HG03432 (cell line): ENCODE results near the gene ADM.

Experiments
- ATAC-seq: cut with Tn5 transposase; IDR thresholded peaks from one replicate; pipeline ENCODE4 v1.9.1; 2021; ENCODE audit warnings: mild to moderate bottlenecking, moderate library complexity; ENCODE audit not compliant: unreplicated experiment

ADM gene

DNA sequence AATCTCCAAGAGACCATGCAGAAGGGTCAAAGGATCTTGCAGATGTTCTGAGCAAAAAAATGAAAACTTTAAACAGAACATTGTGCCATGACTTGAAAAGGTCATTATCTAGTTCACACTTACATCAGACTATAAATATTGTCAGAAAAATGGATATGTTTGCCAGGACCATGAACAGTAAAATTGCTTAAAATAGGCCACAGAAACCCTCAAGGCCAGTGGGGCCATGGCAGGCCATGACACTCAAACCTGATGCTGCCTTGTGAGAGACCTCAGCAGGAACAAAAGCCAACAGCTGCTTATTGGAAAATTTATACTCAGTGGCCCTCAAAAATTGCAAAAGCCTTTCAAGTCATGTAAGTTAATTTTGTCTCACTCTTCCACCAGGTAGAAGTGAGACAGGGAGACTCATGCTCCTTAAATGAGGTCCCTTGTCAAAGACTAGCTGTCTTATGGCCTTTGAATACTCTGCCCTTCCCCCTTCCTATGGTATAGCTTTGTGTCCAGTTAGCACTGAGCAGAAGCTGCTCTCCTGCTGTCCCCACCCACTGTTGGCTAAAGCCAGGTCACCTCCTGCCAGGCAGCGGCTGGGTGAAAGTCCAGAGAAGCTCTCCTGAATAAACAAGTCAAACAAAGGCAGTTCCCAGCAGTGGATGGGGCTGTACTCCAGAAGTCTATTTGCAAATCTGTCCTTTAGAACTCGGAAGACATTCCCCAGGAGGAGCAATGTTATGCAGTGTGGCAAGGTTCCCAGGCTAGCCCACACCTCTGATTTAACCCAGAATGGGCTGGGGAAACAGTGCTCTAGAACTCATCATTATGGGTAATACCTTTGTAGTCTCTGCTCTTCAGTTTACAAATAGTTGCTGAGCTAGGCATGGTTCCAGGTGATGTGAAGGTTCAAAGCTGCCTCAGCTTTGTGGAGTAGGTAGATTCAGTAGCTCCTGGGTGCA, 21.4 kb downstream of the ADM start:
- no peak for ATAC-seq

DNA sequence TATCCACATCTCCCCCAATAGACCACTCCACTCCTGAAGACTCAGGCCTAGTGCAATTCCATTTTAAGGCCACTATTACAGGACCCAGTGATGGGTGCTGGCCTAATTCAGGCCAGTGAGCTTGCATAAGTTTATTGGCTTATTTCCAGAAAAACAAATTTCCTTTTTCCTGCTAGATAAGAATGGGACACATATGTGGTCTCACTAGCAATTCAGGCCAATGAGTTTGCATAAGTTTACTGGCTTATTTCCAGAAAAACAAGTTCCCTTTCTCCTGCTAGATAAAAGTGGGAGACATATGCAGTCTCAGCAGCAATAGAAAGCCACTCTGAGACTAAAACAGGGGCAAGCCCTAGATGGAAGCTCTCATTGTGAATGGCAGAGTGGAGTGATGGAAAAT, 22.4 kb downstream of the ADM start:
- no peak for ATAC-seq

DNA sequence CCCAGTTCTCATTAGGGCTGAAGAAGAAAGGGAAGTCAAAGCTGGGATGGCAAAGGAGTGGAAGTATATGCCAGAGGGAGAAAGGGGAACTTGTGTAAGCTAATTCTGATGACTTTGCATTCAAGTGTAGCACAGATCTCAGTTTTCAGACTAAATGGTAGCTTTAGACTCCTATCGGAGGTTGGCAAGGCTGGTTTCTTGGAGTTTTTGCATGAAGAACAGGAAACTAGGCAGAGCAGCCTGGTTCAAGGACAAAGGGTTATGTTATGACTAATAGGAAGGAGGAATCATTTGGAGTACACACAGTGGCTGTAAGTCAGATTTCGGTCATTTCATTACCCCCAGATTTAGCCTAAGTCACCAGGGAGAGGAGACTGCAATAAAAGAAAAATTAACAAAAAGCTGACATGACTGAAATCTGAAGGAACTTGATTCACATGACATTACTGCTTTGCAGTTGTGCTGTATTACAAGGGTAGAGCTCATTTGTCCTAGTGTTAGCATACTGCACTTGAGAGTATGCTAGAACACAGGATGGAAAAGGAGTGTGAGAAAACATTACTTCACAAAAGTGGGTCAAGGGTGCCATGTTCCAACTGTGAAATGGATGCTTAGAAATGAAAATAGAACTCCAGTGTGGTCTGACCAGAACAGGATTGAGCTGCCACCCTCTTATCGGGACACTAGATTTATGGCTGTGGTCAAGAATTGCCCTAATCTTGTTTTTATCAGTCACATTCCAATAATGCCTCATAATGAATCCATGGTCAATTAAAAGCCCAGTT, 23.6 kb downstream of the ADM start:
- no peak for ATAC-seq

- ATAC-seq, result no peak
Measured at GRCh38 chr11:10329356-10329755, 24.5 kb downstream of the ADM start.

DNA sequence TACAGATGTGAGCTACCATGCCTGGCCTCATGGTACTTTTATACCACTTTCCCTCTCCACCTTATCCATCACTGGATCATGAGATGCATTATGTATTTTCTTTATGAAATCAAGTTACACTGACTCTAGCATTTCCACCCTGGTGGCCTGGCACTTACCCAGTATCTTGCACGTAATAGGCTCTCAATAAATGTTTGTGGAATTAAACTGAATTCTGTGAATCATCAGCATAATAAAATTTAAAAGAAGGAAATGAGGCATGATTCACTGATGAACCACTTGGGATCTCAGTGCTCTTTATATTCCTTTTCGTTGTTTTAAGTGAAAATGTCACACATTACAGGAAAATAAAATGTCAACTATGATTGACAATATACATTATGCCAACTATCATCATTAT, 25.1 kb downstream of the ADM start:
- no peak for ATAC-seq

- no peak for ATAC-seq
Measured at GRCh38 chr11:10331548-10332289, 26.8 kb downstream of the ADM start.

DNA sequence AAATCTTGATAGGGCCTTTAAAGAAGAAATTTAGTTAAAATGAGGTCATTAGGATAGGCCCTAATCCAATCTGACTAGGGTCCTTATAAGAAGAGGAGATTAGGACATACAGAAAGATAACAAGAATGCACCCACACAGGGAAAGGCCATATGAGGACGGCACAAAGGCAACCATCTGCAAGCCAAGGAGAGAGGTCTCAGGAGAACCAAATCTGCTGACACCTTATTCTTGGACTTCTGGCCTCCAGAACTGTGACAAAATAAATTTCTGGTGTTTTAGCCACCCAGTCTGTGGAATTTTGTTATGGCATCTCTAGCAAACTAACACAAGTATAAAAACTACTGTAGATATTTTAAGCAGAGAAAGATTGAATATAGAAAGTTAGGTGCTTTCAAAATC, 28.6 kb downstream of the ADM start:
- no peak for ATAC-seq

GRCh38 chr11:10338287-10338686, 33.4 kb downstream of the ADM start:
- ATAC-seq, result no peak

- ATAC-seq, result no peak
Measured at GRCh38 chr11:10348650-10349280, 43.9 kb downstream of the ADM start.

- ATAC-seq, result no peak
Measured at GRCh38 chr11:10349281-10349665, 44.4 kb downstream of the ADM start.

DNA sequence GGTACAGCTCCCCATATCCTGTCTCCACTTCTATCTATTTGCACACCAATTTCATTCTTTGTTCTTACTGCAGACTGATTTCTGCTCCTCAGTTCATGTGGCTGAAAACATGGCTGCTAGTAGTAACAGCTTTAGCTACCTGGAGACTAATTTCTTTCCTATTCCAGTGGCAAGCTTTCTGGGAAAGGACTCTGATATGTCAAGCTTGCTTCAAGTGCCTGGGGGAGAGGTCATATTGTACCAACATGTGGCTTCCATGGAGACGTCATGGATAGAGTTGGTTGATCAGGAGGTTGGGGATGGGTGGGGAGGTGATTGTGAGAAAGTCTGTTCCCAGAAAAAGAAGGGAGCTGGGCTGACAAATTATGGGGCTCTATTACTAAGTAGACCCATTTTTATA, 44.9 kb downstream of the ADM start:
- no peak for ATAC-seq

- no peak for ATAC-seq
Measured at GRCh38 chr11:10350334-10350733, 45.5 kb downstream of the ADM start.

GRCh38 chr11:10351435-10351764, 46.5 kb downstream of the ADM start:
- ATAC-seq, result no peak

DNA sequence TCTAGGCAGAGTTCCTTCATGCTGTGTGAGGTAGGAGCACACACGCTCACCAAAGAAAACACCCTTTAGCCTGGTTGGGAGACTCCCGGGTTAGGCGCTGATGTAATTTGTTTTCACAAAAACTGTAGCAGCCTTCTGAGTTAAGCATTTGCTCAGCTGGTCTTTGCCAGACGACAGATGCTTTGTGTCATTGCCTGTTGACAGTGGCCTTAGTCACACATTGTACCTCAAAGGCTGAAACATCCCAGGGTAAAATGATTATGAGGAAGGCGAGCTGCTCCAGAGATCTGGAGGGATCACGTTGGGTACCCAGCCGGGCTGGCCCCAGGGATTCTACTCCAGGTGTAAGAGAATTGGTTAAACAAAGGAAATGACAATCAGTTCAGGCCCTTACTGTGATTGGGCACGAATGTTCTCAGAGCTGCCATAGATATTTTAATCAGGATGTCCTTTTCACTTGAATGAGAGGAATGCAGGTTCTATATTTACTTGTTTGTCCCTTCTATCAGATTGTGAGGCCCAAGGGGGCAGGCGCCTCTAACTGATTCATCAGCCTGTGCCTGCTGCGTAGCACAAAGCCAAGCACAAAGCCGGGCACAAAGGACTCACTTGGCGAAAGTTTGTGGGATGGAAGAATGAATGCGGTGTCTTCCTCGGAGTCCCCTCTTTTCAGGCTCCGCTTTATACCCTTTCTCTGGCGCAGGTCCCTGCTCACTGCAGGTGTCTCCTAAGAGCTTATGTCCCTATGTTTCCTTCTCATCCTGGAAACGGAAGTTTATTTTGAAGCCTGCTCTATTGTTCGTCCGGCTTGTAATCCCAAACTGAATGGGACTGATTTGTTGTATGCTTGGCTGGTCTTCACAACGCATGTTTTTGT, 47.1 kb downstream of the ADM start:
- ATAC-seq, result no peak

DNA sequence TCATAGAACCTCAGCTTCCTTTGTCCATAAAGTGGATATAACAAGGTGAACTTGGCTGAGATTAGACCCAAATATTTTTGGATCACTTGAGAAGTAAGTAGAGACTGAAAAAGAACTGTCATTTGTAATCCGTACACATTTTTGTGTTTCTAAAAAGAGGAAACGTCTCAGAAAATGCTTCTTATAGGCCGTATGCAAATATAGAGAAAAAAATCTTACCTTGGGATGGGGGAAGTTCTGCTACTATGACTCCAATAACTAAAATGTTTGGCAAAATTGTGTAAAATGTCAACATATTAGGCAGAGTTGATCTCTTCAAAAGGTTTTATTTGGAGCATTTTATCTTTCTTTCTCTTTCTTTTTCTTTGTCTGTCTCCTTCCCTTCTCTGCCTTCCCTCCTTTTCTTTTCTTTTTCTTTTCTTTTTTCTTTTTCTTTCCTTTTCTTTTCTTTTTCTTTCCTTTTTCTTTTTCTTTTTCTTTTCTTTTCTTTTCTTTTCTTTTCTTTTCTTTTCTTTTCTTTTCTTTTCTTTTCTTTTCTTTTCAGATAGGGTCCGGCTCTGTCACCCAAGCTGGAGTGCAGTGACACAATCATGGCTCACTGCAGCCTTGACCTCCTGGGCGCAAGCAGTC, 48.2 kb downstream of the ADM start:
- no peak for ATAC-seq

DNA sequence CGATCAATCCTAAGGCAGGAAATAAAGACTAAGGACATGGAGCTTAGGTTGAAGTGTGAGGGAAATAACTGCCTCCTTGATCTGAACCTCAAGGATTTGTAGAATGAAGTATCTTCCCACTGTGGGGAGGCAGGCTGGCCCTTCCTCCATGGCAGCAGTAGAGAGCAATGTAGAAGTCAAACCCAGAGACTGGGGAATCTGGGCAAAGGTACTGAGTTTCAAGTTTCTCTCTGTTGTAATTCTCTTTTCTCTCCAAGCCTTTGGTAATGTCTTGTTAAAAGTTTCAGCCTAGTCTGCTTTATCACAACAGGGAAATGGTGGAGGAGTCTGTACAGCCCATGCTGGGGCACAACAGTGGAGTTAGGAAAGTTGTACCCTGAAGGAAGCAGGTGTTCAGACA, 49.5 kb downstream of the ADM start:
- ATAC-seq, result no peak

- no peak for ATAC-seq
Measured at GRCh38 chr11:10355257-10355661, 50.4 kb downstream of the ADM start.

DNA sequence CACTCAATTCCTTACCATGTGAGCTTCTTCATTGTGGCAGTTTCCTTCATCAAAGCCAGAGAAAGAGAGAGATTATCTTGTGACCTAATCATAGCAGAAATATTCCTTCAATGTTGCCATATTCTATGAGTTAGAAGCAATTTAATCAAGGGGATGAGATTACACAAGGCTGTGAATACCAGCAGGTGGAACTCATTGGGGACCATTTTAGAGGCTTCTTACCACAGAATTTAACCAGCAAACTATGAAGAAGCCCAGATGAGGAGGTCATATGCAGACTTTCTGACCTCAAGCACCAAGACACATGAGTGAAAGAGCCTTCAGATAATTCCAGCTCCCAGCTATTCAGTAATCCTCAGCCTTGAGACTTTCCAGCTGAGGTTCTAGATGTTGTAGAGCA, 51.3 kb downstream of the ADM start:
- no peak for ATAC-seq
